Measurements from ENCODE around the gene TMEM163. TPM values are rescaled to one million over a fixed set of nuclear protein-coding genes. Genes with fewer than 3 reads are reported as not detected.

The TMEM163 gene
- polyA plus RNA-seq, 1 donor from 2014 or later, result 3.5 TPM

- H3K4me2 ChIP-seq (ENCODE audit: low read length), result no peak overlapping the region
- no peak overlapping the region for H3K27ac ChIP-seq (ENCODE audit: low read length)
- no peaks in the 10 kb centered on the region for H4K20me1 ChIP-seq (ENCODE audit: insufficient read depth)
- H3K9ac ChIP-seq (ENCODE audit: low read length), result no peak overlapping the region
- H3K9me2 ChIP-seq (ENCODE audit: insufficient read depth, low read length), result no peaks in the 10 kb centered on the region
- no peak overlapping the region for H2AFZ ChIP-seq (ENCODE audit: low read depth, low read length)
- H3K9me3 ChIP-seq (ENCODE audit: low read length), result no peaks in the 10 kb centered on the region
- no peaks in the 10 kb centered on the region for H3K36me3 ChIP-seq (ENCODE audit: insufficient read depth, low read length)
- H3K27me3 ChIP-seq (ENCODE audit: insufficient read depth, low read depth, low read length), result no peaks in the 10 kb centered on the region
- H3K4me3 ChIP-seq (ENCODE audit: low read length), result no peak overlapping the region
- H3F3A ChIP-seq (ENCODE audit: insufficient read depth, low read length, poor library complexity, severe bottlenecking), result no peaks in the 10 kb centered on the region
- H3K79me2 ChIP-seq (replicated peaks; ENCODE audit: insufficient read depth, low read length), result no peaks in the 10 kb centered on the region
- TF ChIP-seq RAD21 (conservative IDR thresholded peaks at IDR 0.05) (no peak), TAF1 (IDR thresholded peaks at IDR 0.05; ENCODE audit: low read depth) (no peak), MXI1 (conservative IDR thresholded peaks at IDR 0.05; ENCODE audit: poor library complexity, severe bottlenecking) (no peak), EZH2 (IDR thresholded peaks at IDR 0.05; ENCODE audit: borderline replicate concordance, insufficient read depth, low read length, poor library complexity, severe bottlenecking) (no peak), SMC3 (conservative IDR thresholded peaks at IDR 0.05; ENCODE audit: poor library complexity) (no peak), EP300 (conservative IDR thresholded peaks at IDR 0.05; ENCODE audit: poor library complexity, severe bottlenecking) (no peak), CTCF (IDR thresholded peaks at IDR 0.05; ENCODE audit: poor library complexity, severe bottlenecking) (no peak), POLR2AphosphoS5 (IDR thresholded peaks at IDR 0.05) (no peak), REST (IDR thresholded peaks at IDR 0.05; ENCODE audit: borderline replicate concordance) (no peak)
Observed at GRCh38 chr2:134426721-134427120, 292.1 kb downstream of the TMEM163 start.

- Histone ChIP-seq H3K4me2 (ENCODE audit: low read length) (no peak overlapping the region), H2AFZ (ENCODE audit: low read depth, low read length) (no peak overlapping the region), H3K4me3 (ENCODE audit: low read length) (no peak overlapping the region), H4K20me1 (ENCODE audit: insufficient read depth) (no peaks in the 10 kb centered on the region), H3K9me3 (ENCODE audit: low read length) (no peaks in the 10 kb centered on the region), H3K9me2 (ENCODE audit: insufficient read depth, low read length) (no peaks in the 10 kb centered on the region), H3K27me3 (ENCODE audit: insufficient read depth, low read depth, low read length) (no peaks in the 10 kb centered on the region), H3K27ac (ENCODE audit: low read length) (no peak overlapping the region), H3K79me2 (replicated peaks; ENCODE audit: insufficient read depth, low read length) (no peaks in the 10 kb centered on the region), H3K9ac (ENCODE audit: low read length) (no peak overlapping the region), H3K36me3 (ENCODE audit: insufficient read depth, low read length) (no peaks in the 10 kb centered on the region), H3F3A (ENCODE audit: insufficient read depth, low read length, poor library complexity, severe bottlenecking) (no peaks in the 10 kb centered on the region)
- TF ChIP-seq EZH2 (IDR thresholded peaks at IDR 0.05; ENCODE audit: borderline replicate concordance, insufficient read depth, low read length, poor library complexity, severe bottlenecking) (no peak), TAF1 (IDR thresholded peaks at IDR 0.05; ENCODE audit: low read depth) (no peak)
Observed at GRCh38 chr2:134425724-134426496, 292.9 kb downstream of the TMEM163 start.
